GM21619 (cell line): ENCODE data around the gene MRPL22.
"Not testable (repeated sequence)": the region's sequence is repeated elsewhere in the genome, so short reads cannot be mapped to it uniquely, and the experiment has no call there.

ENCODE experiments used
- ATAC-seq: cut with Tn5 transposase; IDR thresholded peaks from one replicate; pipeline ENCODE4 v1.9.1; 2021; ENCODE audit not compliant: unreplicated experiment

MRPL22 gene

GRCh38 chr5:154940772-154941620 lies at the start of gene MRPL22:
Gene MRPL22 (plus strand): TSS chr5:154941073. CDS start chr5:154941111, 38 bp downstream.
- peak; percentile 50 for ATAC-seq

GRCh38 chr5:154892369-154892771 lies 48.5 kb upstream of the MRPL22 start:
- no peak for ATAC-seq

GRCh38 chr5:154893381-154893780 lies 47.5 kb upstream of the MRPL22 start:
- no peak for ATAC-seq

GRCh38 chr5:154895606-154896561 lies 45.0 kb upstream of the MRPL22 start:
- ATAC-seq: no peak

GRCh38 chr5:154896562-154897165 lies 44.2 kb upstream of the MRPL22 start:
- ATAC-seq: no peak

- no peak for ATAC-seq
Measured at GRCh38 chr5:154898210-154898609, 42.7 kb upstream of the MRPL22 start.

- no peak for ATAC-seq
Measured at GRCh38 chr5:154899151-154899816, 41.6 kb upstream of the MRPL22 start.

- no peak for ATAC-seq
Measured at GRCh38 chr5:154900066-154900465, 40.8 kb upstream of the MRPL22 start.

GRCh38 chr5:154901276-154901675 lies 39.6 kb upstream of the MRPL22 start:
- ATAC-seq: no peak

- ATAC-seq: no peak
Measured at GRCh38 chr5:154901913-154902312, 39.0 kb upstream of the MRPL22 start.

GRCh38 chr5:154905601-154906000 lies 35.3 kb upstream of the MRPL22 start:
- not testable (repeated sequence) for ATAC-seq

GRCh38 chr5:154916874-154917273 lies 24.0 kb upstream of the MRPL22 start:
- no peak for ATAC-seq

GRCh38 chr5:154917757-154918156 lies 23.1 kb upstream of the MRPL22 start:
- no peak for ATAC-seq

- no peak for ATAC-seq
Measured at GRCh38 chr5:154923441-154924430, 17.1 kb upstream of the MRPL22 start.

GRCh38 chr5:154933537-154933936 lies 7.3 kb upstream of the MRPL22 start:
- ATAC-seq: no peak

GRCh38 chr5:154934881-154935280 lies 6.0 kb upstream of the MRPL22 start:
- no peak for ATAC-seq

GRCh38 chr5:154937186-154937717 lies 3.6 kb upstream of the MRPL22 start:
- no peak for ATAC-seq

GRCh38 chr5:154937718-154938466 lies 3.0 kb upstream of the MRPL22 start, which contains the start of gene GEMIN5:
Gene GEMIN5 (minus strand): TSS chr5:154938211. CDS start chr5:154938133, 78 bp downstream.
- peak; percentile 82 for ATAC-seq
